Panc1 (cell line): Measurements from ENCODE around the gene TMEM38A. TPM values are rescaled to one million over a fixed set of nuclear protein-coding genes. Genes with fewer than 3 reads are reported as not detected.

Source experiments
- ATAC-seq: fragments of 200-7000 bp; cut with Tn5 transposase; 2 replicates; pipeline ENCODE4 v1.9.1; 2020; ENCODE audit warnings: mild to moderate bottlenecking, moderate library complexity
- BruUV-seq: library from RNA; stranded (reverse); fragments of 400-500 nt; replicated peaks from 2 replicates; lab custom pipeline; 2021; lab: Mats Ljungman, UMichigan
- CTCF ChIA-PET: fragments of 300-600 bp; sonication (Branson Sonifier 250); formaldehyde crosslinking; loops from one replicate; lab custom pipeline; 2022; ENCODE audit warnings: antibody characterized with exemption; lab: Charles Lee
- POLR2A ChIA-PET: fragments of 300-600 bp; sonication (Branson Sonifier 250); formaldehyde crosslinking; loops from one replicate; lab custom pipeline; 2022; ENCODE audit warnings: antibody characterized with exemption; lab: Charles Lee
- DNase-seq: peaks from one replicate; pipeline ENCODE4 v3.0.0-alpha.2; 2010; ENCODE audit warnings: low read depth, low spot score
- H3K27ac ChIP-seq: 2 replicates; pipeline ENCODE4 v1.5.1; 2011; ENCODE audit warnings: mild to moderate bottlenecking, low read length, inconsistent platforms
- H3K27me3 ChIP-seq: fragments of 200-500 bp; sonication (Bioruptor generic); 2 replicates; pipeline ENCODE4 v1.6.0; 2014; ENCODE audit warnings: low read length, inconsistent platforms; ENCODE audit not compliant: control insufficient read depth, insufficient read depth
- H3K36me3 ChIP-seq: fragments of 200-500 bp; sonication (Bioruptor generic); 2 replicates; pipeline ENCODE4 v1.5.1; 2014; ENCODE audit warnings: inconsistent platforms, mild to moderate bottlenecking, low read length, moderate library complexity; ENCODE audit not compliant: control insufficient read depth, insufficient read depth
- H3K4me1 ChIP-seq: 2 replicates; pipeline ENCODE4 v1.5.1; 2011; ENCODE audit warnings: inconsistent platforms, mild to moderate bottlenecking, low read length, moderate library complexity; ENCODE audit not compliant: control insufficient read depth, insufficient read depth
- H3K4me3 ChIP-seq, 2 experiments: 2 replicates each; pipeline ENCODE4 v1.5.1; 2011 to 2012; ENCODE audit warnings: low read depth in 2 of 2, low read length in 2 of 2, mild to moderate bottlenecking in 2 of 2, inconsistent platforms in 1 of 2, moderate library complexity in 1 of 2
- H3K9me3 ChIP-seq: fragments of 200-500 bp; sonication (Bioruptor generic); 2 replicates; pipeline ENCODE4 v1.5.1; 2014; ENCODE audit warnings: low read depth, mild to moderate bottlenecking, inconsistent platforms, low read length, moderate library complexity; ENCODE audit not compliant: control insufficient read depth, insufficient read depth
- CTCF ChIP-seq: fragments of 450-650 bp; IDR thresholded peaks from 2 replicates; pipeline ENCODE4 v1.5.1; 2017; ENCODE audit warnings: mild to moderate bottlenecking
- POLR2AphosphoS5 ChIP-seq: IDR thresholded peaks from 2 replicates; pipeline ENCODE4 v1.6.1; 2012; ENCODE audit warnings: mild to moderate bottlenecking, low read depth, low read length, moderate library complexity
- REST ChIP-seq, 2 experiments: IDR thresholded peaks; 2 replicates each; pipeline ENCODE4 v1.6.1; 2011 to 2012; ENCODE audit warnings: low read depth in 2 of 2, control low read depth in 1 of 2, low read length in 1 of 2, mild to moderate bottlenecking in 1 of 2, moderate library complexity in 1 of 2; ENCODE audit not compliant: insufficient read depth in 1 of 2
- SIN3A ChIP-seq: IDR thresholded peaks from 2 replicates; pipeline ENCODE4 v1.6.1; 2012; ENCODE audit warnings: low read depth, mild to moderate bottlenecking, low read length, moderate library complexity, borderline replicate concordance; ENCODE audit not compliant: insufficient read depth
- TCF7L2 ChIP-seq: IDR thresholded peaks from 2 replicates; pipeline ENCODE4 v1.6.1; 2011; ENCODE audit warnings: mild to moderate bottlenecking, low read depth, low read length, inconsistent platforms
- in situ Hi-C: cut with HindIII; loops from 2 replicates; pipeline ENCODE4 v1.10.0; 2016; ENCODE audit warnings: low sequenced_read_pairs, low pct_unique_long_range_greater_than_20kb
- intact Hi-C: fragments of 100-400 bp; cut with micrococcal nuclease; formaldehyde crosslinking; loops from one replicate; pipeline ENCODE4 v1.10.0; 2022; ENCODE audit not compliant: unreplicated experiment
- total RNA-seq: library from RNA; stranded (reverse); gene quantifications from one replicate; pipeline ENCODE4 v1.2.1, GENCODE V29; 2021; ENCODE audit not compliant: unreplicated experiment

Gene TMEM38A
- total RNA-seq, 1 experiment from 2014 or later: 8.4 TPM

- ChIA-PET CTCF (no interaction called here), POLR2A (no interaction called here)
- no peaks in the 10 kb centered on the region; the same call in 1 of the 2 replicates for H3K36me3 ChIP-seq
- no TSS peak for BruUV-seq
- no peaks in the 10 kb centered on the region for H3K9me3 ChIP-seq
- intact Hi-C loops: no loop called here
- H3K4me3 ChIP-seq: no peak overlapping the region
- H3K27ac ChIP-seq: no peak overlapping the region
- in situ Hi-C loops: no loop called here
- ATAC-seq: no peak
- no peak for TF ChIP-seq REST (IDR thresholded peaks at IDR 0.05; ENCODE audit: insufficient read depth in 1 of 2, low read depth in 2 of 2, low read length in 1 of 2)
- no peak for TF ChIP-seq POLR2AphosphoS5
- TF ChIP-seq SIN3A: no peak
- no peak for TF ChIP-seq TCF7L2
- TF ChIP-seq CTCF: no peak
- no peak for DNase-seq
- no peaks in the 10 kb centered on the region for H3K27me3 ChIP-seq
- no peaks in the 10 kb centered on the region for H3K4me1 ChIP-seq
Measured at GRCh38 chr19:16640951-16641350, 20.0 kb upstream of the TMEM38A start.

GRCh38 chr19:16641695-16642094 lies 19.2 kb upstream of the TMEM38A start:
- intact Hi-C loops: no loop called here
- in situ Hi-C loops: no loop called here
- TF ChIP-seq CTCF (no peak), POLR2AphosphoS5 (no peak), TCF7L2 (no peak), REST (IDR thresholded peaks at IDR 0.05; ENCODE audit: insufficient read depth in 1 of 2, low read depth in 2 of 2, low read length in 1 of 2) (no peak), SIN3A (no peak)
- ATAC-seq (no peak), DNase-seq (no peak)
- H3K4me3 ChIP-seq: no peak overlapping the region
- H3K27me3 ChIP-seq: no peaks in the 10 kb centered on the region
- no peaks in the 10 kb centered on the region for H3K4me1 ChIP-seq
- no peak overlapping the region for H3K27ac ChIP-seq
- BruUV-seq: no TSS peak
- H3K9me3 ChIP-seq: no peaks in the 10 kb centered on the region
- CTCF ChIA-PET: no interaction called here
- POLR2A ChIA-PET: no interaction called here
- H3K36me3 ChIP-seq: no peaks in the 10 kb centered on the region; the same call in 1 of the 2 replicates
